Upper lobe of left lung (tissue), 6 donors: ENCODE results near the gene CD276. TPM values are rescaled to one million over a fixed set of nuclear protein-coding genes. Genes with fewer than 3 reads are reported as not detected.
A peak's percentile ranks its signal among the peaks of the same experiment; 100 is the strongest.

Experiments used
- ATAC-seq, 2 donors: fragments of 200-7000 bp; cut with Tn5 transposase; one replicate each; pipeline ENCODE4 v1.9.1; 2022; ENCODE audit warnings: mild to moderate bottlenecking in 2 of 2, moderate library complexity in 2 of 2; ENCODE audit not compliant: low FRiP score in 2 of 2
- DNase-seq, 2 donors: peaks; one replicate each; pipeline ENCODE4 v3.0.0-alpha.2; 2019 to 2020
- H3K27ac ChIP-seq, 4 donors: fragments of 200-600 bp; sonication (generic); one replicate each; pipeline ENCODE4 v1.5.1; 2016 to 2019
- H3K27me3 ChIP-seq, 4 donors: fragments of 200-600 bp; sonication (generic); one replicate each; pipeline ENCODE4 v1.5.1; 2017 to 2019
- H3K36me3 ChIP-seq, 4 donors: fragments of 200-600 bp; sonication (generic); one replicate each; pipeline ENCODE4 v1.5.1; 2016 to 2019
- H3K4me1 ChIP-seq, 4 donors: fragments of 200-600 bp; sonication (generic); one replicate each; pipeline ENCODE4 v1.5.1; 2018 to 2019
- H3K4me3 ChIP-seq, 4 donors: fragments of 200-600 bp; sonication (generic); one replicate each; pipeline ENCODE4 v1.5.1; 2017 to 2019; ENCODE audit warnings: mild to moderate bottlenecking in 2 of 4, moderate library complexity in 1 of 4
- H3K9me3 ChIP-seq, 4 donors: fragments of 200-600 bp; sonication (generic); one replicate each; pipeline ENCODE4 v1.5.1; 2018 to 2019
- EP300 ChIP-seq, 4 donors: sonication (generic); formaldehyde crosslinking; IDR thresholded peaks; one replicate each; pipeline ENCODE4 v1.5.1; 2017; ENCODE audit warnings: antibody characterized with exemption in 4 of 4, control low read depth in 2 of 4
- POLR2A ChIP-seq, 4 donors: fragments of 450-650 bp; IDR thresholded peaks; one replicate each; pipeline ENCODE4 v1.5.1; 2016 to 2017; ENCODE audit warnings: antibody characterized with exemption in 4 of 4, mild to moderate bottlenecking in 2 of 4
- POLR2AphosphoS5 ChIP-seq, 2 donors: sonication (generic); formaldehyde crosslinking; IDR thresholded peaks; one replicate each; pipeline ENCODE4 v1.5.1; 2017; ENCODE audit warnings: antibody characterized with exemption in 2 of 2
- WGBS, 2 donors: methylation state at CpG; one replicate each; pipeline ENCODE4 v1.1.5; 2017 to 2018; 5-methylcytosine and 5-hydroxymethylcytosine counted together
- total RNA-seq, 6 donors: library from RNA; depleted of rRNA in 4 of 6; stranded (reverse); fragments of >200 nt in 4 of 6; gene quantifications; one replicate each; pipeline versions ENCODE4 v1.1.0 to v1.2.1, GENCODE V29; 2016 to 2021
- TF ChIP-seq, protein P1 (sequence below), 6 experiments: fragments of 450-650 bp in 4 of 6; fragments of 200-600 bp in 2 of 6; sonication (generic) in 2 of 6; IDR thresholded peaks; one replicate each; pipeline ENCODE4 v1.5.1; 2016 to 2019; ENCODE audit warnings: antibody characterized with exemption in 6 of 6
- donor health status: DM: no; HTN: no; CAD: no; lungs with moderate emphysema.
- donor health status: DM: no; HTN: yes; CAD: no; lungs with severe emphysema.

The CD276 gene
- total RNA-seq, 6 donors from 2014 or later = 32.2 to 83.6 (median 65.8) TPM

DNA sequence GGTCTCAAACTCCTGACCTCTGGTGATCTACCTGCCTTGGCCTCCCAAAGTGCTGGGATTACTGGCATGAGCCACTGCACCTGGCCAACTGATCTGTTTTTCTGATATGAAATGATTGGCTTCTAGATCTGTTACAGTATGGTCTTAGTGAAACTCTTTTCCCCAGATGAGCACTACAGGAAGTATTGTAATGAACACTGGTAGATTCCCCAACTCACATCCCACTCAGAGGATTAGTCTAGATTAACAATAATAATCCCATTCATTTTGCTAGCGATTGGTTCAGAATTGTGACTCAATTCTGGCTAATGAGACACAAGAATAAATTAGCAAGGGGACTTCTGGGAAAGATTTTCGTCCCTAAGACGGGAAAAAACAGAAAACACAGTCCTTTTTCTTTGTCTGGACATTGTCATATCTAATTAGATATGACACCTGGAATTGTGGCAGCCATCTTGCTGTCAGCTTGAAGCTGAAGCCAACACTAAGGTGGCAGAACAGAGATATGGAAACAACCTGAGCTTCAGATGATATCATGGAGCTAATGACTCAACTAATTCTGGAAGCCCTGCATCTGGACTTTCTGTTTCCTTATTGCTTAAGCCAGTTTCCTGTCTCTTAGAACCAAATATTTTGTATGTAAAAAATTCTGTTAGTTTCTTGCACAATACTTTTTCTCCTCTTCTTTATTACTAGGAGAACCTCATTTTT, 33.6 kb upstream of the CD276 start:
- WGBS, 2 donors = 55 to 75% methylated on average over 3 of the region's 3 CpGs
- Histone ChIP-seq H3K27ac (no peak overlapping the region), H3K9me3 (no peaks in the 10 kb centered on the region), H3K4me1 (no peaks in the 10 kb centered on the region), H3K36me3 (no peaks in the 10 kb centered on the region), H3K4me3 (no peak overlapping the region), H3K27me3 (no peaks in the 10 kb centered on the region)
- no peak for TF ChIP-seq EP300 (IDR thresholded peaks at IDR 0.05)
- TF ChIP-seq, protein P1, sequence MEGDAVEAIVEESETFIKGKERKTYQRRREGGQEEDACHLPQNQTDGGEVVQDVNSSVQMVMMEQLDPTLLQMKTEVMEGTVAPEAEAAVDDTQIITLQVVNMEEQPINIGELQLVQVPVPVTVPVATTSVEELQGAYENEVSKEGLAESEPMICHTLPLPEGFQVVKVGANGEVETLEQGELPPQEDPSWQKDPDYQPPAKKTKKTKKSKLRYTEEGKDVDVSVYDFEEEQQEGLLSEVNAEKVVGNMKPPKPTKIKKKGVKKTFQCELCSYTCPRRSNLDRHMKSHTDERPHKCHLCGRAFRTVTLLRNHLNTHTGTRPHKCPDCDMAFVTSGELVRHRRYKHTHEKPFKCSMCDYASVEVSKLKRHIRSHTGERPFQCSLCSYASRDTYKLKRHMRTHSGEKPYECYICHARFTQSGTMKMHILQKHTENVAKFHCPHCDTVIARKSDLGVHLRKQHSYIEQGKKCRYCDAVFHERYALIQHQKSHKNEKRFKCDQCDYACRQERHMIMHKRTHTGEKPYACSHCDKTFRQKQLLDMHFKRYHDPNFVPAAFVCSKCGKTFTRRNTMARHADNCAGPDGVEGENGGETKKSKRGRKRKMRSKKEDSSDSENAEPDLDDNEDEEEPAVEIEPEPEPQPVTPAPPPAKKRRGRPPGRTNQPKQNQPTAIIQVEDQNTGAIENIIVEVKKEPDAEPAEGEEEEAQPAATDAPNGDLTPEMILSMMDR (IDR thresholded peaks at IDR 0.05) = no peak
- no peak for TF ChIP-seq POLR2A (IDR thresholded peaks at IDR 0.05)
- no peak for TF ChIP-seq POLR2AphosphoS5 (IDR thresholded peaks at IDR 0.05)
- ATAC-seq = peak in 1 of 2 donors; percentile 65
- no peak for DNase-seq

DNA sequence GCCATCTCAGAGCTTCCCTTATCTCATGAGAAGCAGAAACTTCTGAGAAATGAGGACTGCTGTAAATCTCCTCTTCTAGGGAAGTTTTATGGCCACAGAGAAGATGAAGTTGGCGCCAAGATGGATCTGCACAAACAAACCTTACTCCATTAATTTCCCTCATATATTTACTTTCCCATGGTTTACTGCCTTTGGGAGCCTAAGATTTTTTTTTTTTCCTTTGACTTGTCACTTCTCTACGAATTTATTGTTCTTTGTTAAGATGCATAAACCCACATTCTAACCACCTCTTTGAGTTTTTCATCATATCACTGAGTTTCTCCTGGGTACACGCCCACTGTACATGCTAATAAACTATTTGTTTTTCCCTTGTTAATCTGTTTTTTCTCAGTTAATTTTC, 29.5 kb upstream of the CD276 start:
- no peak for DNase-seq
- Histone ChIP-seq H3K27ac (no peak overlapping the region), H3K4me1 (no peaks in the 10 kb centered on the region), H3K9me3 (no peaks in the 10 kb centered on the region), H3K4me3 (no peak overlapping the region), H3K36me3 (no peaks in the 10 kb centered on the region), H3K27me3 (no peaks in the 10 kb centered on the region)
- WGBS, 2 donors = 69 to 70% methylated on average over 3 of the region's 3 CpGs
- ATAC-seq = no peak
- TF ChIP-seq, protein P1 (IDR thresholded peaks at IDR 0.05) = no peak
- TF ChIP-seq POLR2A (IDR thresholded peaks at IDR 0.05) = no peak
- TF ChIP-seq EP300 (IDR thresholded peaks at IDR 0.05) = no peak
- no peak for TF ChIP-seq POLR2AphosphoS5 (IDR thresholded peaks at IDR 0.05)

DNA sequence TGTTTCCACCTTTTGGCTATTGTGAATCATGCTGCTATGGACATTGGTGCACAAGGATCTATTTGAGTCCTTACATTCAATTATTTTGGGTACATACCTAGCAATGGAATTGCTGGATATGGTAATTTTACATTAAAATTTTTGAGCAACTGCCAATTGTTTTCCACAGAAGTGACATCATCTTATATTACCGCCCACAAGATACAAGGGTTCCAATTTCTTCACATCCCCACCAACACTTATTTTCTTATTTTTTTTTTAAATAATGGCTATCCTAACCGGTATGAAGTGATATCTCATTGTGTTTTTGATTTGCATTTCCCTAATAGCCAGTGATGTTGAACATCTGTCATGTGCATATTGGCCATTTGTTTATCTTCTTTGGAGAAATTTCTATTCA, 28.5 kb upstream of the CD276 start:
- Histone ChIP-seq H3K4me3 (no peak overlapping the region), H3K4me1 (no peaks in the 10 kb centered on the region), H3K9me3 (no peaks in the 10 kb centered on the region), H3K27ac (no peak overlapping the region), H3K27me3 (no peaks in the 10 kb centered on the region), H3K36me3 (no peaks in the 10 kb centered on the region)
- no peak for ATAC-seq
- WGBS, 2 donors = 66 to 85% methylated on average over 2 of the region's 2 CpGs
- TF ChIP-seq, protein P1 (IDR thresholded peaks at IDR 0.05) = no peak
- TF ChIP-seq EP300 (IDR thresholded peaks at IDR 0.05) (no peak), POLR2A (IDR thresholded peaks at IDR 0.05) (no peak), POLR2AphosphoS5 (IDR thresholded peaks at IDR 0.05) (no peak)
- no peak for DNase-seq

DNA sequence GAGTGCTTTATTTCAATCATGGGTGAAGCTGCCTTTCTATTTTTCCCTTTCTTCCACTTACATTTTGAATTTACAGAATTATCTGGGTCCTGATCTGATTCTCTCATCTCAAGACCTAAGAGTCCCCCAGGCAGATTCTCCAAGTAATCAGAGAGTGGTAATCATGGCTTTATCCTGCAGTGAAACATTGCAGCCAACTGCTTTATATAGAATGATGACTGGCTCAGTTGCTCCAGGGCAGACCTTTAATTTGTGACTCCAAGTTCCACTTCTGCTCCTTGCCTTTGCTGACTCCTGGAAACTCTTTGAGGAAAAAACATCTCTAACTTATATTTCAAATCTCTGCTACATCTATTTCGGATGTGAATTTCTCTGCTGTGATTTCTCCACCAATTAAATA, 25.5 kb upstream of the CD276 start:
- Histone ChIP-seq H3K4me1 (no peaks in the 10 kb centered on the region), H3K27me3 (no peaks in the 10 kb centered on the region), H3K4me3 (no peak overlapping the region), H3K27ac (no peak overlapping the region), H3K9me3 (no peaks in the 10 kb centered on the region), H3K36me3 (no peaks in the 10 kb centered on the region)
- DNase-seq (no peak), ATAC-seq (no peak)
- WGBS, 2 donors = 82 to 90% methylated on average over 1 of the region's 1 CpG
- no peak for TF ChIP-seq POLR2A (IDR thresholded peaks at IDR 0.05)
- TF ChIP-seq, protein P1 (IDR thresholded peaks at IDR 0.05) = no peak
- no peak for TF ChIP-seq POLR2AphosphoS5 (IDR thresholded peaks at IDR 0.05)
- no peak for TF ChIP-seq EP300 (IDR thresholded peaks at IDR 0.05)

DNA sequence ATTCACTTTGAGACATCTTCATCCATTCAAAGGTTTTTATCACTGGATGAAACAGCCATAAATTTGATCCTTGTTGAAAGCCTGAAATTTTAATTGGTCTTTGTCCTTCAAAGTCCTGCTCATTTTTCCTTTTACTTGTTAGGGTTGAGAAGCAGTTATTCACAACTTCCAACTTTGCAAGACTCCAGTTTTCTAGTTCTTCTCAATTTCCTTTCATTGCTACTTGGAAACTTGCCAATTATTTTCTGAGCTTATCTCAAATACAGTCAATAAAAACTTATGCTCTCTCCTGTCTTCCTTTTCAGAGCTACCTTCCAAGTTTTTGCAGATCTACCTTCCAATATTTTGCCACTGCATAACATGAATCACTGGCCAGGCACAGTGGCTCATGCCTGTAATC, 23.7 kb upstream of the CD276 start:
- TF ChIP-seq, protein P1 (IDR thresholded peaks at IDR 0.05) = no peak
- no peak for TF ChIP-seq POLR2AphosphoS5 (IDR thresholded peaks at IDR 0.05)
- no peak for TF ChIP-seq EP300 (IDR thresholded peaks at IDR 0.05)
- no peak for TF ChIP-seq POLR2A (IDR thresholded peaks at IDR 0.05)
- Histone ChIP-seq H3K9me3 (no peaks in the 10 kb centered on the region), H3K36me3 (no peaks in the 10 kb centered on the region), H3K27ac (no peak overlapping the region), H3K4me1 (no peaks in the 10 kb centered on the region), H3K27me3 (no peaks in the 10 kb centered on the region), H3K4me3 (no peak overlapping the region)
- DNase-seq (no peak), ATAC-seq (no peak)
